Vagina (tissue), 2 donors: ENCODE measurements around the gene CC2D1A. TPM values are rescaled to one million over a fixed set of nuclear protein-coding genes. Genes with fewer than 3 reads are reported as not detected.

ENCODE experiments used
- DNase-seq, 2 donors: peaks; one replicate each; pipeline ENCODE4 v3.0.0-alpha.2; 2017; ENCODE audit errors: extremely low spot score in 2 of 2
- H3K27ac ChIP-seq: fragments of 200-600 bp; sonication (generic); one replicate; pipeline ENCODE4 v1.5.1; 2019
- H3K27me3 ChIP-seq: fragments of 200-600 bp; sonication (generic); one replicate; pipeline ENCODE4 v1.5.1; 2019
- H3K36me3 ChIP-seq, 2 donors: fragments of 200-600 bp; sonication (generic); one replicate each; pipeline ENCODE4 v1.5.1; 2017 to 2019
- H3K4me1 ChIP-seq: fragments of 200-600 bp; sonication (generic); one replicate; pipeline ENCODE4 v1.5.1; 2019
- H3K4me3 ChIP-seq, 2 donors: fragments of 200-600 bp; sonication (generic); 1 replicate in 1 of 2; 2 replicates in 1 of 2; pipeline ENCODE4 v1.5.1; 2016 to 2019
- H3K9me3 ChIP-seq: fragments of 200-600 bp; sonication (generic); one replicate; pipeline ENCODE4 v1.5.1; 2019
- POLR2A ChIP-seq, 2 donors: fragments of 450-650 bp; IDR thresholded peaks; one replicate each; pipeline ENCODE4 v1.6.1; 2017; ENCODE audit warnings: antibody characterized with exemption in 2 of 2, mild to moderate bottlenecking in 2 of 2, moderate library complexity in 2 of 2
- POLR2AphosphoS5 ChIP-seq, 2 donors: sonication (generic); formaldehyde crosslinking; IDR thresholded peaks; one replicate each; pipeline ENCODE4 v1.9.0; 2017; ENCODE audit warnings: antibody characterized with exemption in 2 of 2, mild to moderate bottlenecking in 2 of 2, low read depth in 1 of 2; ENCODE audit not compliant: insufficient read depth in 1 of 2
- intact Hi-C: fragments of 100-400 bp; cut with DNase I; formaldehyde crosslinking; loops from one replicate; pipeline ENCODE4 v1.15.1; 2023
- total RNA-seq: library from RNA; depleted of rRNA; stranded (reverse); fragments of >200 nt; gene quantifications from one replicate; pipeline ENCODE4 v1.2.3, GENCODE V29; 2016
- TF ChIP-seq, protein P1 (sequence below), 3 experiments: fragments of 450-650 bp in 2 of 3; fragments of 200-600 bp in 1 of 3; sonication (generic) in 1 of 3; IDR thresholded peaks; one replicate each; pipeline ENCODE4 v1.5.1; 2017 to 2019; ENCODE audit warnings: antibody characterized with exemption in 3 of 3, mild to moderate bottlenecking in 2 of 3, moderate library complexity in 2 of 3

Gene CC2D1A
- total RNA-seq, 1 donor from 2014 or later: 44.4 TPM

DNA sequence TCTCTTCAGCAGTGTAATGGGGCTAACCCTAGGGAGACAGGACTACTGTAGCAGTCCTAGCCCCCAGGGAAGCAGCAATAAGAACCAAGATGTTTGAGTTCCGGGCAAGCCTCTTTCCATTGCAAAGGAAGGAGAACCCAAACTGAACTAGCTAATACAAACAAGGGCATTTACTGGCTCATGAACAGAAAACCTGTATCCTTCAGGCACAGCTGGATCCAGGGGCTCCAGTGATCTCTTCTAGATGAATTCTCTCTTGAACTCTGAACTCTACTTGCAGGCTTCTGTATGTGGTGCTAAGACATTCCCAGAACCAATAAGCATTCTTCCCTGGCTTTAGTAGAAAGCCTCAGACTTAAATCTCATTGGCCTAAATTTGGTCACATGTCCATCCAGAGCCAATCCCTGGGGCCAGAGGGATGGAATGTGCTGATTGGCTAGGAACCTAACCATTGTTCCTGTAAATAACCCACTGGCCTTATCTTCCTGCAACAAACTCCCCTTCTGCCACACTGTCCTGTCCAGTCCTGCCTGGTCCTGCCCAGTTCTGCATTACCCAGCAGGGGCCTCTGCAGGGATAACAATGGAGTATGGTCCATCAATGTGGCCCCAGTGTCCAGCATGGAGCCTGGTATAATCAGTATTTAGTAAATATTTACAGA lies 36.2 kb downstream of the CC2D1A start:
- no peaks in the 10 kb centered on the region for H3K27me3 ChIP-seq
- H3K4me1 ChIP-seq: peaks cover 14% of the 10 kb centered on the region
- H3K9me3 ChIP-seq: no peaks in the 10 kb centered on the region
- intact Hi-C loops: no loop called here
- no peak overlapping the region for H3K27ac ChIP-seq
- H3K4me3 ChIP-seq: no peak overlapping the region
- DNase-seq: no peak
- H3K36me3 ChIP-seq: no peaks in the 10 kb centered on the region
- TF ChIP-seq POLR2A (IDR thresholded peaks at IDR 0.05) (no peak), POLR2AphosphoS5 (IDR thresholded peaks at IDR 0.05; ENCODE audit: insufficient read depth in 1 of 2, low read depth in 1 of 2) (no peak)
- TF ChIP-seq, protein P1, sequence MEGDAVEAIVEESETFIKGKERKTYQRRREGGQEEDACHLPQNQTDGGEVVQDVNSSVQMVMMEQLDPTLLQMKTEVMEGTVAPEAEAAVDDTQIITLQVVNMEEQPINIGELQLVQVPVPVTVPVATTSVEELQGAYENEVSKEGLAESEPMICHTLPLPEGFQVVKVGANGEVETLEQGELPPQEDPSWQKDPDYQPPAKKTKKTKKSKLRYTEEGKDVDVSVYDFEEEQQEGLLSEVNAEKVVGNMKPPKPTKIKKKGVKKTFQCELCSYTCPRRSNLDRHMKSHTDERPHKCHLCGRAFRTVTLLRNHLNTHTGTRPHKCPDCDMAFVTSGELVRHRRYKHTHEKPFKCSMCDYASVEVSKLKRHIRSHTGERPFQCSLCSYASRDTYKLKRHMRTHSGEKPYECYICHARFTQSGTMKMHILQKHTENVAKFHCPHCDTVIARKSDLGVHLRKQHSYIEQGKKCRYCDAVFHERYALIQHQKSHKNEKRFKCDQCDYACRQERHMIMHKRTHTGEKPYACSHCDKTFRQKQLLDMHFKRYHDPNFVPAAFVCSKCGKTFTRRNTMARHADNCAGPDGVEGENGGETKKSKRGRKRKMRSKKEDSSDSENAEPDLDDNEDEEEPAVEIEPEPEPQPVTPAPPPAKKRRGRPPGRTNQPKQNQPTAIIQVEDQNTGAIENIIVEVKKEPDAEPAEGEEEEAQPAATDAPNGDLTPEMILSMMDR (IDR thresholded peaks at IDR 0.05): no peak

DNA sequence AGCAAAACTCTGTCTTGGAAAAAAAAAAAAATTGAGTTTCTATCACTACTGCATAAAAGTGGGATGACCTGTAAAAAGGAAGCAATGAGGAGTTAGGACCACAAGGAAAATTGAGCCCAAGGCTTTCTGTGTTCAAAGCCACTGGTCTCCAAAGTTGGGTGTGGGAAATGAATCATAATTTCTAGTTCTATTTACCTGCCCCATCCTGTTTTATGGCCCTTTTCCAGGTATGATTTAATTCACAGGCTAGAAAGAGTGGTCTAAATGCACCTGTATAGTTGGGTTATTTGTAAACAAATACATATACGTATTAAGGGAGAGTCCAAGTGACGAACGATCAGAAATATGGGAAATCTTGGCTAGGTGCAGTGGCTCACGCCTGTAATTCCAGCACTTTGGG lies 40.4 kb downstream of the CC2D1A start:
- no peak overlapping the region for H3K4me3 ChIP-seq
- no peak overlapping the region for H3K27ac ChIP-seq
- no peaks in the 10 kb centered on the region for H3K27me3 ChIP-seq
- no peak for DNase-seq
- H3K36me3 ChIP-seq: no peaks in the 10 kb centered on the region
- intact Hi-C loops: no loop called here
- no peaks in the 10 kb centered on the region for H3K4me1 ChIP-seq
- TF ChIP-seq, protein P1 (IDR thresholded peaks at IDR 0.05): no peak
- TF ChIP-seq POLR2AphosphoS5 (IDR thresholded peaks at IDR 0.05; ENCODE audit: insufficient read depth in 1 of 2, low read depth in 1 of 2): peak in 1 of 2 donors; percentile 8
- H3K9me3 ChIP-seq: no peaks in the 10 kb centered on the region

DNA sequence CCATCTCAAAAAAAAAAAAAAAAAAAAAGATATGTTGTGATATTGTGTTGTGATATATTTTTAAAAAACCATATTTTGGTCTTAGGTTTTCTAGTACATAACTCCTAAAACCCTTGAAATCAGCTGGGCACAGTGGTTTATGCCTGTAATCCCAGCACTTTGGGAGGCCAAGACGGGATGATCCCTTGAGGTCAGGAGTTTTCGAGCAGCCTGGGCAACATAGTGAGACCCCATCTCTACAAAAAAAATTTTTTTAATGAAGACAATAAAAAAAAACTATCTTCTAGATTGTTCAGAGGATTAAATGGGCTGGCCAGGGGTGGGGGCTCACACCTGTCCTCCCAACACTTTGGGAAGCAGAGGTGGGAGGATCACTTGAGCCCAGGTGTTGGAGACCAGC lies 45.0 kb downstream of the CC2D1A start:
- Histone ChIP-seq H3K4me1 (peaks cover 12% of the 10 kb centered on the region), H3K9me3 (no peaks in the 10 kb centered on the region), H3K27ac (no peak overlapping the region), H3K27me3 (no peaks in the 10 kb centered on the region), H3K36me3 (peaks cover 0 to 14% of the 10 kb centered on the region in 2 donors), H3K4me3 (no peak overlapping the region)
- TF ChIP-seq POLR2A (IDR thresholded peaks at IDR 0.05) (no peak), POLR2AphosphoS5 (IDR thresholded peaks at IDR 0.05; ENCODE audit: insufficient read depth in 1 of 2, low read depth in 1 of 2) (no peak)
- TF ChIP-seq, protein P1 (IDR thresholded peaks at IDR 0.05): no peak
- intact Hi-C loops: no loop called here
- no peak for DNase-seq

DNA sequence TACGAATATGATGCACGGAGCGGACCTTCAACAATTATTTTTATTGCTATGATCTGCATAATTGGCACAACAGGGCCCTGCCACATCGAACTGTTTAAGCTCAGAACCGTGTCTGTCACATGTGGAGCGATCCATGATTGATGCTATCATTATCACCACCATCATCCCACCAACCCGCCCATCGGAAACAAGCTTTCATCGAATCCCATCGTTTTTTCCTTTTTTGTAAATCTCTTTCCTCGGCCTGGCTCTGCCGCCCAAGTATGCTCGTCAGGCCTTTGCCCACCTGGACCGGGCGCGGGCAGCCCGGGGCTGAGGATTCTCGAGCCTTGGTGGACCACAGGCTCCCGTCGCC lies 45.8 kb downstream of the CC2D1A start:
- H3K27ac ChIP-seq: no peak overlapping the region
- H3K4me1 ChIP-seq: peaks cover 12% of the 10 kb centered on the region
- intact Hi-C loops: no loop called here
- TF ChIP-seq, protein P1 (IDR thresholded peaks at IDR 0.05): no peak
- TF ChIP-seq POLR2A (IDR thresholded peaks at IDR 0.05) (no peak), POLR2AphosphoS5 (IDR thresholded peaks at IDR 0.05; ENCODE audit: insufficient read depth in 1 of 2, low read depth in 1 of 2) (no peak)
- no peak for DNase-seq
- peaks cover 0 to 21% of the 10 kb centered on the region in 2 donors for H3K36me3 ChIP-seq
- H3K4me3 ChIP-seq: peak overlapping the region; percentile 83 to 89
- H3K9me3 ChIP-seq: no peaks in the 10 kb centered on the region
- H3K27me3 ChIP-seq: no peaks in the 10 kb centered on the region

DNA sequence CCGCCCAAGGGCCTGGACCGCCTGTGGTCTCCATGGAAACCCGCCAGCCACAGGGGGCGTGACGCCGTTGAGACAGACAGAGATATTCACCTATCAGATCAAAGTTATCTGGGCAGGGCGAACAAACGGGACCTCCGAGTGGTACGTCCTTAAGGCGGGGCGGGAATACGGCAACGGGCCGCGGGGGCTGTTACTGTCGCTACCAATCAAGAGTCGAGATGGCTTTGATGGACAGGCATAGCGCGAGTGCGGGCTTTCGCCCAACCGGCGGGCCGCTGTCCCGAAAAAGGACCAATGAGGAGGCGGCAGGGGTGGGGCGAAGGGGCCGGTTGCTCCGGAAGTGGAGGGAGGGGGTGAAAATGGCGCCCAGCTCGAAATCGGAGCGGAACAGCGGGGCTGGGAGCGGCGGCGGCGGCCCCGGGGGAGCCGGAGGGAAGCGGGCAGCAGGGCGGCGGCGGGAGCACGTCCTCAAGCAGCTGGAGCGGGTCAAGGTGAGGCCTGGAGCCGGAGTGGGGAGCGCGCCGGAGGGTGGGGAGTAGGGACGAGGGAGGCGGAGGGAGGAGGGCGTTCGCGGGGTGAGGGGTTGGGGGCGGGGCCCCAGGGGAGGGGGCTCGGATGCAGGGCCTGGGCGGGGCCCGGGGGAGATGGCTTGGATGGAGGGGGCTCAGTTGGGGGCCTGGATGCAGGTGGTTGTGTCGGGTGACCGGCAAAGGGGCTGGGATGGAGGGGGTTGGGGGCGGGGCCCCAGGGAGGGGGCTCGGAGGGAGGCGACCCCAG lies 46.3 kb downstream of the CC2D1A start, which contains the start of gene DCAF15:
Gene DCAF15 (plus strand): TSS at position 356 of the 777 bp plus-strand sequence. CDS start 4 bp downstream, at position 360.
- H3K27me3 ChIP-seq: no peaks in the 10 kb centered on the region
- intact Hi-C loops: no loop called here
- peaks cover 0 to 26% of the 10 kb centered on the region in 2 donors for H3K36me3 ChIP-seq

More for the DNA sequence above, 46.3 kb downstream of the CC2D1A start, which contains the start of gene DCAF15:
- Histone ChIP-seq H3K4me1 (peaks cover 12% of the 10 kb centered on the region), H3K27ac (peak within 1 kb of the TSS; percentile 70), H3K4me3 (peak within 1 kb of the TSS; percentile 83 to 89), H3K9me3 (no peaks in the 10 kb centered on the region)
- DNase-seq: peak; percentile 100
- TF ChIP-seq POLR2AphosphoS5 (IDR thresholded peaks at IDR 0.05; ENCODE audit: insufficient read depth in 1 of 2, low read depth in 1 of 2) (peak; percentile 83 to 92), POLR2A (IDR thresholded peaks at IDR 0.05) (peak in 1 of 2 donors; percentile 43)
- TF ChIP-seq, protein P1 (IDR thresholded peaks at IDR 0.05): no peak
